C4-2B (cell line): ENCODE measurements around the gene SUV39H1.
"Not testable (repeated sequence)": the region's sequence is repeated elsewhere in the genome, so short reads cannot be mapped to it uniquely, and the experiment has no call there.

Experiments
- CTCF ChIP-seq: fragments of 450-650 bp; conservative IDR thresholded peaks from 2 replicates; pipeline ENCODE4 v1.5.1; 2017; ENCODE audit warnings: mild to moderate bottlenecking
- ZFX ChIP-seq: fragments of 450-650 bp; IDR thresholded peaks from 2 replicates; pipeline ENCODE4 v1.6.1; 2017

GRCh38 chrX:48659686-48660085 lies 36.8 kb upstream of the SUV39H1 start:
- TF ChIP-seq CTCF, ZFX: not testable (repeated sequence)
